Caco-2 (cell line): ENCODE measurements around the gene ABHD14A. TPM values are rescaled to one million over a fixed set of nuclear protein-coding genes. Genes with fewer than 3 reads are reported as not detected.
A peak's percentile ranks its signal among the peaks of the same experiment; 100 is the strongest.

ENCODE experiments used
- BruUV-seq: library from RNA; stranded (reverse); fragments of 400-500 nt; replicated peaks from 2 replicates; lab custom pipeline; 2021; lab: Mats Ljungman, UMichigan
- CTCF ChIA-PET: fragments of 300-600 bp; sonication (Branson Sonifier 250); formaldehyde crosslinking; loops from one replicate; lab custom pipeline; 2022; ENCODE audit warnings: antibody characterized with exemption; lab: Charles Lee
- POLR2A ChIA-PET: fragments of 300-600 bp; sonication (Branson Sonifier 250); formaldehyde crosslinking; loops from one replicate; lab custom pipeline; 2022; ENCODE audit warnings: antibody characterized with exemption; lab: Charles Lee
- DNase-seq, 2 experiments: peaks; one replicate each; pipeline versions ENCODE4 v3.0.0 to v3.0.0-alpha.2; 2020 to 2022
- H3K27me3 ChIP-seq: replicated peaks from 2 replicates; pipeline ENCODE4 v1.6.0; 2011; ENCODE audit warnings: low read length; ENCODE audit not compliant: control insufficient read depth, insufficient read depth
- H3K36me3 ChIP-seq: 2 replicates; pipeline ENCODE4 v1.5.1; 2011; ENCODE audit warnings: low read length; ENCODE audit not compliant: control insufficient read depth, insufficient read depth
- H3K4me1 ChIP-seq: fragments of 250-450 bp; sonication (Bioruptor Pico); 2 replicates; pipeline ENCODE4 v1.5.1; 2020; ENCODE audit warnings: mild to moderate bottlenecking
- H3K4me3 ChIP-seq: 2 replicates; pipeline ENCODE4 v1.5.1; 2011; ENCODE audit warnings: low read depth, mild to moderate bottlenecking, control low read depth, low read length
- H3K9me3 ChIP-seq: fragments of 250-450 bp; sonication (Bioruptor Pico); 2 replicates; pipeline ENCODE4 v1.5.1; 2020; ENCODE audit warnings: mild to moderate bottlenecking, moderate library complexity
- H3K27ac Mint-ChIP-seq: one replicate; pipeline ENCODE4 v1.8.0; 2022; ENCODE audit warnings: mixed read lengths; ENCODE audit not compliant: unreplicated experiment
- H3K27me3 Mint-ChIP-seq: one replicate; pipeline ENCODE4 v1.8.0; 2022; ENCODE audit warnings: mixed read lengths; ENCODE audit not compliant: insufficient read depth, unreplicated experiment
- H3K36me3 Mint-ChIP-seq: one replicate; pipeline ENCODE4 v1.8.0; 2022; ENCODE audit warnings: mild to moderate bottlenecking, mixed read lengths; ENCODE audit not compliant: insufficient read depth, unreplicated experiment
- H3K4me1 Mint-ChIP-seq: one replicate; pipeline ENCODE4 v1.8.0; 2022; ENCODE audit warnings: low read depth, mixed read lengths; ENCODE audit not compliant: unreplicated experiment
- H3K4me3 Mint-ChIP-seq: one replicate; pipeline ENCODE4 v1.8.0; 2022; ENCODE audit warnings: mild to moderate bottlenecking, moderate library complexity, mixed read lengths; ENCODE audit not compliant: unreplicated experiment
- H3K9me3 Mint-ChIP-seq: one replicate; pipeline ENCODE4 v1.8.0; 2022; ENCODE audit warnings: mixed read lengths; ENCODE audit not compliant: unreplicated experiment
- CTCF ChIP-seq, 2 experiments: fragments of 200-600 bp in 1 of 2; IDR thresholded peaks; 1 replicate in 1 of 2; 2 replicates in 1 of 2; pipeline versions ENCODE4 v1.5.1 to v1.8.0; 2011 to 2022; ENCODE audit warnings: antibody characterized with exemption in 1 of 2, control low read depth in 1 of 2, inconsistent platforms in 1 of 2, low read depth in 1 of 2, low read length in 1 of 2, mild to moderate bottlenecking in 1 of 2, moderate library complexity in 1 of 2; ENCODE audit not compliant: insufficient read depth in 1 of 2, severe bottlenecking in 1 of 2, unreplicated experiment in 1 of 2
- intact Hi-C: fragments of 100-400 bp; cut with micrococcal nuclease; formaldehyde crosslinking; loops from one replicate; pipeline ENCODE4 v1.10.0; 2022; ENCODE audit not compliant: unreplicated experiment
- total RNA-seq: library from RNA; stranded (reverse); gene quantifications from 2 replicates; pipeline ENCODE4 v1.2.3, GENCODE V29; 2022

ABHD14A gene
- total RNA-seq, 1 experiment from 2014 or later = 14.0 TPM

DNA sequence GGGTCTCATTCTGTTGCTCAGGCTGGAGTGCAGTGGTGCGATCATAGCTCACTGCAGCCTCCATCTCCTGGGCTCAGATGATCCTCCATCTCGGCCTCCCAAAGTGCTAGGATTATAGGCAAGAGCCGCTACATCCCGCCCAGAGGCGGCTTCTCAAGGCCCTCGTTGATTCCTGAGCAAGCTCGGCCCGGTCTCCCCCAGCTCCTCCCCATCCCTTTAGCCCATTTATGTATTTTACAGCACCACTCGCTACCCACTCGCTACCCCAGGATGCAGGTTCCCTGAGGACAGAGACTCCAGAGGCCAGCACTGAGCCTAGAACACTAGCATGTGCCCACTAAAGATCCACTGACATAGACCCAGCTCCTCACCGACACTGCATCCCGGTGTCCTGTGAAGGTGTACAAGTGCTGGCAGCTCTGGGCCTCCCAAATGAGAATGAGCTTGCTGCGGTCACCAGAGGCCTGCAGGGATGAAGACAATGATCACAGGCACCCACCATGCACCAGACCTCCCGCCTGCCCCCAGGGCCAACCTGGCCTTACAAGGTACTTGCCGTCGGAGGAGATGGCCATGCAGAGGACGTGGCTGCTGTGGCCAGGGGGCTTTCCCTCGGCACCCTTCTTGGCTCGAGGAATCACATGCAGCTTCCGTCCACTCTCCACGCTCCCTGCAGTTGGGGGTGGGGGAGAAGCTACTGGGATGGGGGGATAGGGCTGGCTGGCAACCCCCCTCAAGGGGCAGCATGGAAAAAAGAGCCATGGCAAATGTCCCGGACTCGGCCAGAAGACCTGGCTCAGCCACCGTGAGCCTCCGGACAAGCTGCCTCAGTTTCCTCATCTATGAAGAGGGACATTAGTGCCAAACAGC lies 38.7 kb upstream of the ABHD14A start:
- CTCF ChIA-PET = no interaction called here
- Histone ChIP-seq H3K4me3 (no peak overlapping the region), H3K9me3 (no peaks in the 10 kb centered on the region), H3K36me3 (no peaks in the 10 kb centered on the region; the same call in 1 of the 2 replicates), H3K4me1 (peaks cover 5% of the 10 kb centered on the region), H3K27me3 (no peaks in the 10 kb centered on the region)
- no peak for TF ChIP-seq CTCF (IDR thresholded peaks at IDR 0.05; ENCODE audit: insufficient read depth in 1 of 2, low read depth in 1 of 2, low read length in 1 of 2, severe bottlenecking in 1 of 2, unreplicated experiment in 1 of 2)
- no peak for DNase-seq
- no peak overlapping the region for H3K4me3 Mint-ChIP-seq
- peaks cover 61% of the 10 kb centered on the region for H3K36me3 Mint-ChIP-seq
- H3K9me3 Mint-ChIP-seq = no peaks in the 10 kb centered on the region
- H3K4me1 Mint-ChIP-seq = peaks cover 7% of the 10 kb centered on the region
- no peak overlapping the region for H3K27ac Mint-ChIP-seq
- BruUV-seq = no TSS peak
- intact Hi-C loops = no loop called here
- POLR2A ChIA-PET = no interaction called here
- no peaks in the 10 kb centered on the region for H3K27me3 Mint-ChIP-seq

- Mint-ChIP-seq H3K27me3 (no peaks in the 10 kb centered on the region), H3K4me1 (peaks cover 7% of the 10 kb centered on the region), H3K4me3 (no peak overlapping the region), H3K36me3 (peaks cover 61% of the 10 kb centered on the region), H3K9me3 (no peaks in the 10 kb centered on the region), H3K27ac (no peak overlapping the region)
- Histone ChIP-seq H3K4me1 (peaks cover 5% of the 10 kb centered on the region), H3K27me3 (no peaks in the 10 kb centered on the region), H3K4me3 (no peak overlapping the region), H3K9me3 (no peaks in the 10 kb centered on the region), H3K36me3 (no peaks in the 10 kb centered on the region; the same call in 1 of the 2 replicates)
- intact Hi-C loops = no loop called here
- ChIA-PET CTCF (no interaction called here), POLR2A (no interaction called here)
- no peak for TF ChIP-seq CTCF (IDR thresholded peaks at IDR 0.05; ENCODE audit: insufficient read depth in 1 of 2, low read depth in 1 of 2, low read length in 1 of 2, severe bottlenecking in 1 of 2, unreplicated experiment in 1 of 2)
- peak in 1 of 2 experiments; percentile 10 for DNase-seq
- BruUV-seq = no TSS peak
These were observed 37.9 kb upstream of the ABHD14A start for GRCh38 chr3:51937014-51937413.

- Histone ChIP-seq H3K36me3 (no peaks in the 10 kb centered on the region; the same call in 1 of the 2 replicates), H3K4me1 (peaks cover 11% of the 10 kb centered on the region), H3K4me3 (no peak overlapping the region), H3K9me3 (no peaks in the 10 kb centered on the region), H3K27me3 (no peaks in the 10 kb centered on the region)
- H3K27me3 Mint-ChIP-seq = no peaks in the 10 kb centered on the region
- ChIA-PET CTCF (no interaction called here), POLR2A (no interaction called here)
- H3K9me3 Mint-ChIP-seq = no peaks in the 10 kb centered on the region
- TF ChIP-seq CTCF (IDR thresholded peaks at IDR 0.05; ENCODE audit: insufficient read depth in 1 of 2, low read depth in 1 of 2, low read length in 1 of 2, severe bottlenecking in 1 of 2, unreplicated experiment in 1 of 2) = no peak
- H3K27ac Mint-ChIP-seq = no peak overlapping the region
- BruUV-seq = no TSS peak
- H3K4me3 Mint-ChIP-seq = no peak overlapping the region
- H3K4me1 Mint-ChIP-seq = peaks cover 7% of the 10 kb centered on the region
- peak in 1 of 2 experiments; percentile 11 for DNase-seq
- H3K36me3 Mint-ChIP-seq = peaks cover 56% of the 10 kb centered on the region
- intact Hi-C loops = no loop called here
These were observed 37.0 kb upstream of the ABHD14A start for GRCh38 chr3:51937611-51938450.
